ENCODE data around the gene SUPT4H1. TPM values are rescaled to one million over a fixed set of nuclear protein-coding genes. Genes with fewer than 3 reads are reported as not detected.
A peak's percentile ranks its signal among the peaks of the same experiment; 100 is the strongest.

The SUPT4H1 gene
- total RNA-seq, 2 experiments from 2014 or later, result 113 to 114 TPM

GRCh38 chr17:58306131-58306951 lies 45.7 kb downstream of the SUPT4H1 start:
- peaks cover 5% of the 10 kb centered on the region for H3K4me1 Mint-ChIP-seq (ENCODE audit: low read depth)
- ChIA-PET CTCF (interaction anchor here (0.9 to 6.7 kb wide), 6 partner anchors 10 to 186 kb away, joined by 3 to 76 read pairs (median 10); partner anchors contain the start of genes HSF5 and RNF43), POLR2A (no interaction called here)
- H3K4me3 Mint-ChIP-seq, result no peak overlapping the region
- H3K36me3 Mint-ChIP-seq, result no peaks in the 10 kb centered on the region
- intact Hi-C loops (cut with micrococcal nuclease), result no loop called here
- no peak overlapping the region for H3K27ac Mint-ChIP-seq
- no peaks in the 10 kb centered on the region for H3K27me3 Mint-ChIP-seq
- H3K9me3 Mint-ChIP-seq, result no peaks in the 10 kb centered on the region
- DNase-seq, result no peak

GRCh38 chr17:58305626-58306025 lies 46.4 kb downstream of the SUPT4H1 start:
- DNase-seq, result no peak
- intact Hi-C loops (cut with micrococcal nuclease), result no loop called here
- no peak overlapping the region for H3K27ac Mint-ChIP-seq
- H3K4me3 Mint-ChIP-seq, result no peak overlapping the region
- CTCF ChIA-PET, result interaction anchor here (0.9 to 6.7 kb wide), 10 partner anchors 10 to 187 kb away, joined by 3 to 76 read pairs (median 6); partner anchors contain the start of genes HSF5 and RNF43
- H3K4me1 Mint-ChIP-seq (ENCODE audit: low read depth), result peaks cover 5% of the 10 kb centered on the region
- no peaks in the 10 kb centered on the region for H3K9me3 Mint-ChIP-seq
- H3K36me3 Mint-ChIP-seq, result no peaks in the 10 kb centered on the region
- POLR2A ChIA-PET, result interaction anchor here (1.1 to 1.5 kb wide), 2 partner anchors 12 to 22 kb away, joined by 4 to 6 read pairs; no protein-coding TSS in a partner anchor
- H3K27me3 Mint-ChIP-seq, result no peaks in the 10 kb centered on the region

GRCh38 chr17:58304750-58305486 lies 47.1 kb downstream of the SUPT4H1 start:
- H3K27ac Mint-ChIP-seq, result no peak overlapping the region
- no peaks in the 10 kb centered on the region for H3K36me3 Mint-ChIP-seq
- H3K4me3 Mint-ChIP-seq, result no peak overlapping the region
- no peaks in the 10 kb centered on the region for H3K9me3 Mint-ChIP-seq
- CTCF ChIA-PET, result interaction anchor here (0.5 to 6.7 kb wide), 28 partner anchors 9 to 273 kb away, joined by 3 to 76 read pairs (median 6); partner anchors contain the start of genes HSF5, RNF43 and SUPT4H1
- intact Hi-C loops (cut with micrococcal nuclease), result loop anchor here (1.0 to 5.0 kb wide), 2 partner anchors 112 to 142 kb away; partner anchors contain the start of gene RNF43
- H3K4me1 Mint-ChIP-seq (ENCODE audit: low read depth), result peaks cover 5% of the 10 kb centered on the region
- no peaks in the 10 kb centered on the region for H3K27me3 Mint-ChIP-seq
- POLR2A ChIA-PET, result interaction anchor here (1.0 to 1.5 kb wide), 3 partner anchors 13 to 47 kb away, joined by 3 to 6 read pairs (median 4); partner anchors contain the start of gene SUPT4H1
- no peak for DNase-seq

- POLR2A ChIA-PET, result interaction anchor here (0.6 to 1.5 kb wide), 4 partner anchors 13 to 299 kb away, joined by 3 to 6 read pairs (median 4); partner anchors contain the start of gene SUPT4H1
Observed at GRCh38 chr17:58303971-58304749, 47.8 kb downstream of the SUPT4H1 start.

GRCh38 chr17:58302919-58303585 lies 48.9 kb downstream of the SUPT4H1 start:
- intact Hi-C loops (cut with micrococcal nuclease), result loop anchor here (5.0 kb wide), 1 partner anchor 114 kb away; the partner anchor contains the start of gene RNF43
- Mint-ChIP-seq H3K4me1 (ENCODE audit: low read depth) (peaks cover 5% of the 10 kb centered on the region), H3K4me3 (no peak overlapping the region), H3K36me3 (no peaks in the 10 kb centered on the region), H3K9me3 (no peaks in the 10 kb centered on the region), H3K27ac (no peak overlapping the region), H3K27me3 (no peaks in the 10 kb centered on the region)
- ChIA-PET CTCF (interaction anchor here (0.7 to 6.7 kb wide), 19 partner anchors 9 to 185 kb away, joined by 3 to 76 read pairs (median 8); partner anchors contain the start of genes HSF5, RNF43 and SUPT4H1), POLR2A (no interaction called here)
- no peak for DNase-seq

More at GRCh38 chr17:58303971-58304749, 47.8 kb downstream of the SUPT4H1 start:
- CTCF ChIA-PET, result interaction anchor here (0.6 to 6.7 kb wide), 40 partner anchors 8 to 666 kb away, joined by 3 to 76 read pairs (median 5); partner anchors contain the start of genes HSF5, RNF43 and SUPT4H1
- Mint-ChIP-seq H3K4me1 (ENCODE audit: low read depth) (peaks cover 5% of the 10 kb centered on the region), H3K36me3 (no peaks in the 10 kb centered on the region), H3K4me3 (no peak overlapping the region), H3K27me3 (no peaks in the 10 kb centered on the region), H3K9me3 (no peaks in the 10 kb centered on the region), H3K27ac (no peak overlapping the region)
- DNase-seq, result peak; percentile 72
- intact Hi-C loops (cut with micrococcal nuclease), result loop anchor here (1.0 to 5.0 kb wide), 2 partner anchors 113 to 143 kb away; partner anchors contain the start of gene RNF43

- CTCF ChIA-PET, result interaction anchor here (0.8 to 6.7 kb wide), 4 partner anchors 14 to 185 kb away, joined by 3 to 76 read pairs (median 14); partner anchors contain the start of genes HSF5 and RNF43
- Mint-ChIP-seq H3K27me3 (no peaks in the 10 kb centered on the region), H3K4me1 (ENCODE audit: low read depth) (peaks cover 5% of the 10 kb centered on the region), H3K36me3 (no peaks in the 10 kb centered on the region), H3K27ac (no peak overlapping the region), H3K4me3 (no peak overlapping the region), H3K9me3 (no peaks in the 10 kb centered on the region)
- no peak for DNase-seq
- intact Hi-C loops (cut with micrococcal nuclease), result loop anchor here (5.0 kb wide), 1 partner anchor 115 kb away; the partner anchor contains the start of gene RNF43
- POLR2A ChIA-PET, result interaction anchor here (1.2 kb wide), 1 partner anchor 15 kb away, joined by 3 read pairs; no protein-coding TSS in a partner anchor
Observed at GRCh38 chr17:58302171-58302918, 49.7 kb downstream of the SUPT4H1 start.

- DNase-seq, result no peak
- ChIA-PET POLR2A (interaction anchor here (1.2 kb wide), 1 partner anchor 16 kb away, joined by 3 read pairs; no protein-coding TSS in a partner anchor), CTCF (interaction anchor here (1.1 kb wide), 1 partner anchor 186 kb away, joined by 4 read pairs; the partner anchor contains the start of gene HSF5)
- Mint-ChIP-seq H3K9me3 (no peaks in the 10 kb centered on the region), H3K27ac (no peak overlapping the region), H3K36me3 (no peaks in the 10 kb centered on the region), H3K27me3 (no peaks in the 10 kb centered on the region), H3K4me3 (no peak overlapping the region), H3K4me1 (ENCODE audit: low read depth) (peaks cover 5% of the 10 kb centered on the region)
- intact Hi-C loops (cut with micrococcal nuclease), result loop anchor here (5.0 kb wide), 1 partner anchor 116 kb away; the partner anchor contains the start of gene RNF43
Observed at GRCh38 chr17:58301504-58302150, 50.4 kb downstream of the SUPT4H1 start.

- Mint-ChIP-seq H3K4me3 (no peak overlapping the region), H3K9me3 (no peaks in the 10 kb centered on the region), H3K4me1 (ENCODE audit: low read depth) (peaks cover 5% of the 10 kb centered on the region), H3K36me3 (no peaks in the 10 kb centered on the region), H3K27me3 (no peaks in the 10 kb centered on the region), H3K27ac (no peak overlapping the region)
- ChIA-PET POLR2A (no interaction called here), CTCF (no interaction called here)
- intact Hi-C loops (cut with micrococcal nuclease), result loop anchor here (5.0 kb wide), 1 partner anchor 117 kb away; the partner anchor contains the start of gene RNF43
- DNase-seq, result no peak
Observed at GRCh38 chr17:58300336-58300735, 51.7 kb downstream of the SUPT4H1 start.
